GM21737 (cell line): ENCODE results near the gene FARP1.

Experiments used
- ATAC-seq: cut with Tn5 transposase; IDR thresholded peaks from one replicate; pipeline ENCODE4 v1.9.1; 2021; ENCODE audit warnings: mild to moderate bottlenecking, moderate library complexity; ENCODE audit not compliant: unreplicated experiment

The FARP1 gene

GRCh38 chr13:98198683-98199082 lies 55.8 kb downstream of the FARP1 start:
- ATAC-seq = no peak

- ATAC-seq = no peak
Observed at GRCh38 chr13:98199480-98199879, 56.6 kb downstream of the FARP1 start.

DNA sequence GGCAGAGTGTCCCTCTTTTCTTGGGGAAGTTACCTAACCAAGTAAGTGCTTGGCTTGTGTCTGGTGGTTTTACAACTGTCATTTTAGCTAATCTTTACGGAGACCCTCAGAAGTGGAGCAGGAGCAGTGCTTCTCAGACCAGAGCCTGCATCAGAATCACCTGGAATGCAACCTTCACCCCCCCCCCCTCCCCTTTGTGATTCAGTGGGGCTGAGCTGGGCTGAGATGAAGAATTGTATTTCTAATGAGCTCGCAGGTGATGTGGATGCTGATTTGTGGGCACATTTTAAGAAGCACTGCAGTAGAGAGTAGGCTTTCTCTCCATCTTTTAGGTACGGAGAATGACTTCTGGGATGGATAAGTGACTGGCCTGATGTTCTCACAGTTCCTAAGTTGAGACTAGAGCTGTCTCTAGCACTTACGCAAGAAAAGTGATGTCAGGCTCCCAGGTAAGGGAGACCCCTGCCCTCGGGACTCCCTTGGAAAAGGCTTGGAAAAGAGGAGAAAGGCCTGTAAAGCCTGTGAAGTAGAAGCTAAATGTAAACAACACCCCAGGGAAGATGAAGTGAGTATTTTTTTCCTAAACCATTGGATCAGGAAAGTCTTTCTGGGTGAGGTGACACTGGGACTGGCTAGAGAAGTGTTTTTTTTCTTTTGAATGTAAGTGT lies 57.5 kb downstream of the FARP1 start:
- ATAC-seq = no peak

DNA sequence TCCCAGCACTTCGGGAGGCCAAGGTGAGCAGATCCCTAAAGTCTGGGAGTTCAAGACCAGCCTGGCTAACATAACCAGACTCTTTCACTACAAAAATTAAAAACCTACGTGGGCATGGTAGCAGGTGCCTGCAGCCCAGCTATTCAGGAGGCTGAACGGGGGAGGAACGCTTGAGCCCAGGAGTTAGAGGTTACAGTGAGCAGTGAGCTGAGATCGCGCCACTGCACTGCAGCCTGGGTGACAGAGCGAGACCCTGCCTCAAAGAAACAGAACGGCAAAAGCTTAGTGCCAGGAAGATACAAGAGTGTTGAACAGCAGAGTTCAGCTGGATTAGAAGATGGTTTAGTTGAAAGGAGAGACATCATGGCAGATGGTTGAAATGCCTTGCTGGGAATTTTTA lies 58.3 kb downstream of the FARP1 start:
- no peak for ATAC-seq

GRCh38 chr13:98201984-98202383 lies 59.1 kb downstream of the FARP1 start:
- ATAC-seq = no peak

- no peak for ATAC-seq
Observed at GRCh38 chr13:98203646-98204326, 60.9 kb downstream of the FARP1 start.

DNA sequence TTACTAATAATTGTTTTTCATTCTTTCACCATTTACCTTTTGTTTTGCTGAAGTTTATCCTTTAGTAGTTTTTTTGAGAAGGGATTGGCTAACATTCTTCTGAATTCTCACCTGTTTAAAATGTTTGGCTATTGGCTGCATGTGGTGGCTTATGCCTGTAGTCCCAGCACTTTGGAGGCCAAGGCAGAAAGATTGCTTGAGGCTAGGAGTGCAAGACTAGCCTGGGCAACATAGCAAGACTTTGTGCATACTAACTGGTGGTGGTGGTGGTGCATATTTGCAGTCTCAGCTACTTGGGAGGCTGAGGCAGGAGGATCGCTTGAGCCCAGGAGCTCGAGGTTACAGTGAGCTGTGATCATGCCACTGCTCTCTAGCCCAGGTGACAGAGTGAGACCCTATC lies 61.7 kb downstream of the FARP1 start:
- no peak for ATAC-seq

GRCh38 chr13:98206946-98207345 lies 64.1 kb downstream of the FARP1 start:
- no peak for ATAC-seq

DNA sequence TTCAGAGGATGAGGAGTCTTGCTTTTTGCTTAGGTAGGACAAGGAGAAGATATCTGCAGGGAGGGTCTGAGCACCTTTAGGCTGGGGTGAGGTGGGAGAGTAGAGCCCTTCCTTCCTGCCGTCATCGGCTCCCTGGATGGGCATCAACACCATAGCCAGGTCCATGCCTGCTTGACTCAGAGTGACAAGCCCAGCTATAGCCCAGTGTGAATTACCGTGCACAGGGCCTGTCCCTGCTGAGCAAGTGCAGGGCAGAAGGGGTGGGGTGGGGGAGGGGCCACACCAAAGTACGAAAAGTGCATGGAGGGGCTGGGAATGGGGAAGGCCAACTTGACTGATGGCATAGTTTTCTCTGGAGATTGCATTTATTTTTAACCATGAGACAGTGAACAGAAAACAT lies 64.5 kb downstream of the FARP1 start:
- ATAC-seq = no peak

DNA sequence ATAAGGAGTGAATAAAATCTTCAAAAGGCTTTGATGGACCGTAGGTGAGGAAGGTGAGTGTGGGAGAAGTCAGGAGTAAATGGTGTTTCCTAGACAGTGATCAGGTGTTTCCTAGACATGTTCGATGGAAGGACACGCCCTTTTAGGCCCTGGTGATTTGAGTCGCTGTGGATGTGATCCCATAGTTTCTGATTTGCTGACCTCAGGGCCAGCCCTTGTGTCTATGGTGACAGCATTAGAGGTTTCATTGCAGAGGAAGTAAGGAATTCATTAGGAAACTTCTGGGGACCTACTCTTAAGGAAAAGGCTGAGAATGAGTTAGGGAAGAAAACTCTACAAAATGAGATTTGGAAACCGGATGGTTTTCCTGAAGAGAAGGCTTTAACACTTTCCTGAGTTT lies 65.7 kb downstream of the FARP1 start:
- no peak for ATAC-seq

- ATAC-seq = no peak
Observed at GRCh38 chr13:98212763-98213162, 69.9 kb downstream of the FARP1 start.

DNA sequence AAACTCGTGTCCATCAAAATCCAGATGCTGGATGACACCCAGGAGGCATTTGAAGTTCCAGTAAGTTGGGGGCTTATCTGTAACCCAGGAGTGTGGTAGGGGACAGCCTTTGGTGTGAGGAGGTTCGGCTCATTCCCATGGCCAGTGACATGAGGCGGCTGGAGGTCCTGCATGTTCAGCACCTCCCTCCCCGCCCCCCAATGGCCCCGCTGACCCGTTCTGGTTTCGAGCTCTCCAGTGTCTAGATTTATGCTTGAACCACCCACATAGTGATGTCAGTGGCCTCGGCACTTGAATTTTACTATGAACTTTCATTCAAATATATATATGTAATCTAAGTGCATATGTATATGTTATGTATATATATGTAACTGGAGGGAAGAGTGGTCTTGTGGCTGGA lies 70.5 kb downstream of the FARP1 start:
- ATAC-seq = no peak

- no peak for ATAC-seq
Observed at GRCh38 chr13:98214008-98214643, 71.2 kb downstream of the FARP1 start.

DNA sequence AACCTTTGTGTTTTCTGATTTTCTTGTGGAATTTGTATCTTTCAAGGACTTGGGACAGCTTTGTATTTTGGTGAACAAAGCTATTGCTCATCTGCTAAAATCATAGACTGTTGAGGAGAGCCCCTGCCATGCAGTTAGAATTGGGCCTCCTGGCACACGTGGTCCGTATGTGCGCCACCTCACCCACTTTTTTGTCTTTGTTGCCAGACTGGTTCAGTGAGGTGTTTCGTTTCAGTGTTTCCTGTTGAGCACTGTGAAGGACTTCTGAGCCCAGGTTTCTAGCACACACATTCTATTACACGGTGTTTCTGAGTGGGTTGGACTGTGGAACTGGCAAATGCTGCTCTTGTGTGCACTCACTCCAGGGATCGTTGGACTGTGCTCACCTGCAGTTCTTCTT lies 71.8 kb downstream of the FARP1 start:
- no peak for ATAC-seq

DNA sequence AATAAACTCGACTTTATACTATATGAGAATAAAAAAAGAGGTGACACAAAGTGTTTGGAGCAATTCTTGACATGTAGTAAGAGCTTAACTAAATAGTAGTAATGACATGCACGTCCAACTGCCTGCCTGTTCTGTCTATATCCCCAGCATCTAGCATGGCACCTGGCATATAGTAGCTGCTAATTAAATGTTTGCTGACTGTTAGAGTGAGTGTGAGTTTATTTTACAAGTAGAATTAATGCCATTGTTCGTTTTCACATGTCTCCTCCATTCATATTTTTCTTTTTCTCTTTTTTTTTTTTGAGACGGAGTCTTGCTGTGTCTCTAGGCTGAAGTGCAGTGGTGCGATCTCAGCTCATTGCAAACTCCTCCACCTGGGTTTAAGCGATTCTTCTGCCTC lies 72.6 kb downstream of the FARP1 start:
- ATAC-seq = no peak

DNA sequence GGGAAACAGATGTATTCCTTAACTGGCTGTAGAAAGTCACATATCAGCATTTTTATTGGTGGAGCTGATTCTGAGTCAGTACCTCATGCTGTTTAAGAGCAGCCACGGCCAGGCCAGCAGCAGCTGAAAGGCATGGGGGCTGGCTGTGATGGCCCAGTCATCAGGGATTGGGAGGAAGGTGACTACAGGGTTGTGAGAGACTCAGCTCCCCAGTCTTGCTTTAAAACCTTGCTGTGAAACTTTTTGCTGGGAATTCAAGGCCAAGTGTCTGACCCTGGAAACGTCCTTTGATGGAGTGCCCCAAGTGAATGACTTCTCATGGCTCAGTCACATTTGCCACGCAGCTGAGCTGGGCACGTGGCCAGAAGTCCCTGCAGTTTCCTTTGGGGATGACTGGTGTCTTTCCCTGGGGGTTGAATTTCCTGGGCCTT lies 73.3 kb downstream of the FARP1 start:
- ATAC-seq = no peak

- ATAC-seq = no peak
Observed at GRCh38 chr13:98216711-98217285, 73.9 kb downstream of the FARP1 start.

DNA sequence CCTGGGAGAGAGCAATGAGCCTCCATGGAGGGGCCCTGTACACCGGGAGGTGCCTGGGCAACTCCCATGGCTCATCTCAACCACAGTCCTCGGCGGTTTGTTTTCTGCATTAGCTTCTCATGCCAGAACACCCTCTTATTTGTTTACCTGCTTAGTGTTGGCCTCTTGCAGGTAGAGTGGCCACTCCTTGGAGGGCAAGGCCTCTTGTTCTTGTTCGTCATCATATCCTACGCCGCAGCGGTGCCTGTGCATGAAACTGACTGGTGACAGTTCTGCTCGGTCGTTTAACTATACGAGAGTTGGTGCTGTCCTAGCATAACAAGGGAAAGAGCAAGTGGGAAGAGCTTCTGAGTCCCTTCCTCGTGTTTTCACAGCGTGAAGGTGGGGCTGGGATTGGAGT lies 74.7 kb downstream of the FARP1 start:
- ATAC-seq = no peak

DNA sequence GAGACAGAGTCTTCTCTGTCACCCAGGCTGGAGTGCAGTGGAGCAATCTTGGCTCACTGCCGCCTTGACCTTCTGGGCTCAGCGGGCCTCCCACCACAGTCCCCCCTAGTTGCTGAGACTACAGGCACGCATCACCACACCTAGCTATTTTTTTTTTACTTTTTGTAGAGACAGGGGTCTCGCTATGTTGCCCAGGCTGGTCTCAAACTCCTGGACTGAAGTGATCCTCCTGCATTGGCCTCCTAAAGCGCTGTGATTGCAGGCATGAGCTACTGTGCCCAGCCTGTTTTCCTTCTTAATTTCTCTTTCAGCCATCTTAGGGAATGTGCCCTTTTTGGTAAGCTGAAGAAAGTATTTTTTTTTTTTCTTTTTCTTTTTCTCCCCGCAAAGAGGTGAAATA lies 76.8 kb downstream of the FARP1 start:
- ATAC-seq = no peak

GRCh38 chr13:98220271-98220791 lies 77.4 kb downstream of the FARP1 start:
- ATAC-seq = no peak

DNA sequence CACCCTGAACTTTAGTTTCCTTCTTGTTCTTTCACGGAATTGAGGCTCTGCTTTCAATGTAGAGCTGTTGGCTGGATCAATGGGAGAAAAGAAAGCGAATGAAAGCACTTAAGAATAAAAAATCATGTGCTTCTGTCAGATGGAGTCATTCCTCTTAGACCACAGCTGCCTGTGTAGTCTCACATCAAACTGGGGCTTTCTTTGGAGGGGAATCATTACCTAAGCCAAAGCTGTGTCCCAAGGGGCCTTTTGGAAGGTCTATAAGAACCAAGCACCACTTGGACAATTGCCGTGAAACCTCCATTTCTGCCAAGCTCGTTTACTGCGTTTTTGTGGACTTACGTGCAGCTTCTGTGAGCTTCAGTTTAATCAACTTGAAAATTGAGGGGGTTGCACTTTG lies 78.3 kb downstream of the FARP1 start:
- no peak for ATAC-seq

DNA sequence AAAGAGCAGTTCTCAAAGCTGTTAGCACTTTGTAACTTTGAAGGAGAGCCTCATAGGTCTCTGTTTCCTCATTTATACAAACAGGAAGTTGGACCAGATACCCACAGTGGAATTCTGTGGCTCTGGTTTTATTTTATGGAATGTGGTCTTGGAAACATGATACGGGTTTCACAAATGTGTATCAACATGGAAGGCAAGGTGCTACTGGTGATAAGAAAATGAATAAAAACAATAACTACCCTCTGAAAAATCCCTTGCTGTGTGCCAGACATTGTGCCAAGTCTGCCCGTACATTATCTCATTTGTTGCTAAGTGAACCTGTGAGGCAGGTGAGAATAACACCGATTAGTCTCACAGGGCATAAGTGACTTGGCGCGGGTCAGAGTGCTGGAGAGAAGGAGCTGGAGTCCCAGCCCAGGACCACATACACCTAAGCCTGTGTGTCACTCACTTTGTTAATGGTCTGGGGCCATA lies 79.2 kb downstream of the FARP1 start:
- no peak for ATAC-seq
